BJ (cell line): ENCODE measurements around the gene CLIC3. TPM values are rescaled to one million over a fixed set of nuclear protein-coding genes. Genes with fewer than 3 reads are reported as not detected.

ENCODE experiments used
- CTCF ChIA-PET: fragments of 350-600 bp; formaldehyde crosslinking; extraction: SDS; loops from one replicate; lab custom pipeline; 2021; ENCODE audit warnings: antibody characterized with exemption, inconsistent platforms; lab: Yijun Ruan, JAX
- POLR2A ChIA-PET: fragments of 300-600 bp; sonication (Branson Sonifier 250); formaldehyde crosslinking; extraction: SDS; loops from one replicate; lab custom pipeline; 2021; ENCODE audit warnings: antibody characterized with exemption; lab: Charles Lee
- DNase-seq: peaks from one replicate; pipeline ENCODE4 v3.0.0-alpha.2; 2011; ENCODE audit warnings: low read depth
- H3K27me3 ChIP-seq: 2 replicates; pipeline ENCODE4 v1.6.0; 2011; ENCODE audit warnings: low read length; ENCODE audit not compliant: control insufficient read depth, insufficient read depth
- H3K36me3 ChIP-seq: 2 replicates; pipeline ENCODE4 v1.5.1; 2011; ENCODE audit warnings: low read length; ENCODE audit not compliant: control insufficient read depth, insufficient read depth
- H3K4me3 ChIP-seq: 2 replicates; pipeline ENCODE4 v1.5.1; 2011; ENCODE audit warnings: low read depth, mild to moderate bottlenecking, control low read depth, low read length
- polyA plus RNA-seq: library from polyadenylated mRNA; depleted of rRNA; stranded (reverse); fragments of >200 nt; gene quantifications from 2 replicates; pipeline ENCODE4 v1.2.3, GENCODE V29; 2011; rRNA removed
- TF ChIP-seq, protein P1 (sequence below): IDR thresholded peaks from 2 replicates; pipeline ENCODE4 v1.5.1; 2011; ENCODE audit warnings: low read depth, mild to moderate bottlenecking, control low read depth, inconsistent platforms, low read length, moderate library complexity; ENCODE audit not compliant: insufficient read depth

The CLIC3 gene
- polyA plus RNA-seq, 1 experiment, result 4.0 TPM

DNA sequence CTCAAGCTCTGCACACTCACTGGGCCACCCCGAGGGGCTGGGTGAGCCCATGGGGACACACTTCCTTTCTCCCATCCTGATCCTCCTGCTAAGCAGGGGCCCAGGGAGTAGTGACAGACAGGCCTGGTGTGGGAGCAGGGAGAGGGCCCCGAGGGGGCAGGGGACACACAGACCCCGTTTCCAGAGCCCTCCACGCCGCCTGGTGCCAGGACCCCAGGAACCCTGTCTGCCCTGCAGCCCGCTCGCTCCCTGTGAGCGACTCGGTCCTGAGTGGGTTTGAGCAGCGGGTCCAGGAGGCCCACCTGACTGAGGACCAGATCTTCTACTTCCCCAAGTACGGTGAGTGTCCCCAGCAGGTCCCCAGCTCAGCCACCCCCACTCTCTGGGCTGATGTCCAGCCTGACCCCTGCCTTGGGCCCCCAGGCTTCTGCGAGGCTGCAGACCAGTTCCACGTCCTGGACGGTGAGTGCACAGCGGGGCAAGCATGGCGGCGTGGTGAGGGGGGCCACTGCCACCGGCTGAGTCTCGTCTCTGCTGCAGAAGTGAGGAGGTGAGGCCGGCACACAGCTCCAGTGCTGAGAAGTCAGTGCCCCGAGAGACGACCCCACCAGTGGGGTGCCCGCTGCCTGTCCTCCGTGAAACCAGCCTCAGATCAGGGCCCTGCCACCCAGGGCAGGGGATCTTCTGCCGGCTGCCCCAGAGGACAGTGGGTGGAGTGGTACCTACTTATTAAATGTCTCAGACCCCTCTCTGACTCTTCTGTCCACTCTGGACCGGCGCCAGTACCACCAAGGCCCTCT lies 49.9 kb downstream of the CLIC3 start:
- no peaks in the 10 kb centered on the region for H3K27me3 ChIP-seq
- POLR2A ChIA-PET, result no interaction called here
- DNase-seq, result no peak

DNA sequence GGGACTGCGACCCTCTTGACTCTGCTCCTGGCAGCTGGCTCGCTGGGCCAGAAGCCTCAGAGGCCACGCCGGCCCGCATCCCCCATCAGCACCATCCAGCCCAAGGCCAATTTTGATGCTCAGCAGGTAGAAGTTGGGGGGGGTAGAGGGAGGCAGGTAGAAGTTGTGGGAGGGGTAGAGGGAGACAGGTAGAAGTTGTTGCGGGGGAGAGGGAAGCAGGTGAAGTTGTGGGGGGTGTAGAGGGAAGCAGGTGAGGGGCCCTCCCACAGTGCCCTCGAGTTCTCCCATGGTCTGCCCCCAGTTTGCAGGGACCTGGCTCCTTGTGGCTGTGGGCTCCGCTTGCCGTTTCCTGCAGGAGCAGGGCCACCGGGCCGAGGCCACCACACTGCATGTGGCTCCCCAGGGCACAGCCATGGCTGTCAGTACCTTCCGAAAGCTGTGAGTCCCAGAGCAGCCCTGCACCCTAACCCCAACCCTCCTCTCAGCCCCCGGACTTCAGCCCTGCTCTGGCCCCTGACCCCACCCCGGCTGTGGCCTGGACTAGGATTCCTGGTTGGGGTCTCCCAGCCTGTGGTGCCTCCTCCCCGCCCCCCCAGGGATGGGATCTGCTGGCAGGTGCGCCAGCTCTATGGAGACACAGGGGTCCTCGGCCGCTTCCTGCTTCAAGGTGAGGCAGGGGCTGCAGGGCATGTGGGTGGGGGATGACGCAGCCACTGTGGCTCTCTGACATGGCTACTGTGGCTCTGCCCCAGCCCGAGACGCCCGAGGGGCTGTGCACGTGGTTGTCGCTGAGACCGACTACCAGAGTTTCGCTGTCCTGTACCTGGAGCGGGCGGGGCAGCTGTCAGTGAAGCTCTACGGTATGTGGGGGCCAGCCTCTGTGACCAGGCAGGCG lies 50.8 kb downstream of the CLIC3 start:
- H3K36me3 ChIP-seq, result peaks cover 20% of the 10 kb centered on the region
- TF ChIP-seq, protein P1, sequence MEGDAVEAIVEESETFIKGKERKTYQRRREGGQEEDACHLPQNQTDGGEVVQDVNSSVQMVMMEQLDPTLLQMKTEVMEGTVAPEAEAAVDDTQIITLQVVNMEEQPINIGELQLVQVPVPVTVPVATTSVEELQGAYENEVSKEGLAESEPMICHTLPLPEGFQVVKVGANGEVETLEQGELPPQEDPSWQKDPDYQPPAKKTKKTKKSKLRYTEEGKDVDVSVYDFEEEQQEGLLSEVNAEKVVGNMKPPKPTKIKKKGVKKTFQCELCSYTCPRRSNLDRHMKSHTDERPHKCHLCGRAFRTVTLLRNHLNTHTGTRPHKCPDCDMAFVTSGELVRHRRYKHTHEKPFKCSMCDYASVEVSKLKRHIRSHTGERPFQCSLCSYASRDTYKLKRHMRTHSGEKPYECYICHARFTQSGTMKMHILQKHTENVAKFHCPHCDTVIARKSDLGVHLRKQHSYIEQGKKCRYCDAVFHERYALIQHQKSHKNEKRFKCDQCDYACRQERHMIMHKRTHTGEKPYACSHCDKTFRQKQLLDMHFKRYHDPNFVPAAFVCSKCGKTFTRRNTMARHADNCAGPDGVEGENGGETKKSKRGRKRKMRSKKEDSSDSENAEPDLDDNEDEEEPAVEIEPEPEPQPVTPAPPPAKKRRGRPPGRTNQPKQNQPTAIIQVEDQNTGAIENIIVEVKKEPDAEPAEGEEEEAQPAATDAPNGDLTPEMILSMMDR, result no peak
- POLR2A ChIA-PET, result no interaction called here
- no peaks in the 10 kb centered on the region for H3K27me3 ChIP-seq
- CTCF ChIA-PET, result interaction anchor here (0.6 to 4.1 kb wide), 4 partner anchors 14 to 119 kb away, joined by 3 to 118 read pairs (median 4); partner anchors contain the start of gene FUT7
- H3K4me3 ChIP-seq, result no peak overlapping the region
- no peak for DNase-seq

More for the DNA sequence above, 49.9 kb downstream of the CLIC3 start:
- TF ChIP-seq, protein P1, result no peak
- Histone ChIP-seq H3K4me3 (no peak overlapping the region), H3K36me3 (peaks cover 12% of the 10 kb centered on the region)
- CTCF ChIA-PET, result interaction anchor here (1.4 to 4.1 kb wide), 6 partner anchors 13 to 158 kb away, joined by 3 to 118 read pairs (median 10); partner anchors contain the start of gene FUT7

Other genes starting within 250 kb of the CLIC3 start
- gene LCN6, start 248.0 kb downstream of the CLIC3 start, polyA plus RNA-seq, result not detected in 2 replicates
- gene LCN8, start 238.3 kb downstream of the CLIC3 start, polyA plus RNA-seq, result not detected in 2 replicates
- not detected in 2 replicates for gene LCN15, start 232.1 kb downstream of the CLIC3 start, polyA plus RNA-seq
- 51.5 and 62.5 TPM in 2 replicates for gene TMEM141, start 205.2 kb downstream of the CLIC3 start, polyA plus RNA-seq
- gene CCDC183, start 200.2 kb downstream of the CLIC3 start, polyA plus RNA-seq, result 0.20 and 0.33 TPM in 2 replicates
- gene RABL6, start 188.6 kb downstream of the CLIC3 start, polyA plus RNA-seq, result 36.7 and 60.2 TPM in 2 replicates
- gene AJM1, start 154.1 kb downstream of the CLIC3 start, polyA plus RNA-seq, result 0.86 and 1.0 TPM in 2 replicates
- gene PHPT1, start 147.2 kb downstream of the CLIC3 start, polyA plus RNA-seq, result 116 and 233 TPM in 2 replicates
- 0.86 and 1.6 TPM in 2 replicates for gene MAMDC4, start 144.2 kb downstream of the CLIC3 start, polyA plus RNA-seq
- 513 and 672 TPM in 2 replicates for gene EDF1, start 130.3 kb downstream of the CLIC3 start, polyA plus RNA-seq
- 9.6 and 13.6 TPM in 2 replicates for gene TRAF2, start 110.1 kb downstream of the CLIC3 start, polyA plus RNA-seq
- gene FBXW5, start 51.8 kb downstream of the CLIC3 start, polyA plus RNA-seq, result 46.9 and 71.9 TPM in 2 replicates
- 0.48 and 0.60 TPM in 2 replicates for gene C8G, start 51.3 kb downstream of the CLIC3 start, polyA plus RNA-seq
- 0.36 and 0.40 TPM in 2 replicates for gene LCN12, start 44.3 kb downstream of the CLIC3 start, polyA plus RNA-seq
- gene PTGDS, start 19.1 kb downstream of the CLIC3 start, polyA plus RNA-seq, result 0.31 and 0.58 TPM in 2 replicates
- gene LCNL1, start 13.6 kb downstream of the CLIC3 start, polyA plus RNA-seq, result 0.01 and 0.06 TPM in 2 replicates
- gene PAXX, start 4.1 kb downstream of the CLIC3 start, polyA plus RNA-seq, result 10.3 and 11.8 TPM in 2 replicates
- 8.7 and 16.0 TPM in 2 replicates for gene ABCA2, start 31.7 kb upstream of the CLIC3 start, polyA plus RNA-seq
- not detected in 2 replicates for gene FUT7, start 35.5 kb upstream of the CLIC3 start, polyA plus RNA-seq
- 21.8 and 31.9 TPM in 2 replicates for gene NPDC1, start 49.6 kb upstream of the CLIC3 start, polyA plus RNA-seq
- gene ENTPD2, start 57.5 kb upstream of the CLIC3 start, polyA plus RNA-seq, result not detected in 2 replicates
- 5.1 and 8.6 TPM in 2 replicates for gene SAPCD2, start 74.0 kb upstream of the CLIC3 start, polyA plus RNA-seq
- gene UAP1L1, start 80.9 kb upstream of the CLIC3 start, polyA plus RNA-seq, result 2.8 and 5.6 TPM in 2 replicates
- gene MAN1B1, start 90.4 kb upstream of the CLIC3 start, polyA plus RNA-seq, result 53.0 and 80.0 TPM in 2 replicates
- gene DPP7, start 118.2 kb upstream of the CLIC3 start, polyA plus RNA-seq, result 66.7 and 94.4 TPM in 2 replicates
- 0.04 and 0.10 TPM in 2 replicates for gene GRIN1, start 142.6 kb upstream of the CLIC3 start, polyA plus RNA-seq
- gene LRRC26, start 173.5 kb upstream of the CLIC3 start, polyA plus RNA-seq, result not detected in 2 replicates
- not detected in 2 replicates for gene TMEM210, start 175.5 kb upstream of the CLIC3 start, polyA plus RNA-seq
- 14.6 and 25.5 TPM in 2 replicates for gene ANAPC2, start 192.0 kb upstream of the CLIC3 start, polyA plus RNA-seq
- gene SSNA1, start 192.1 kb upstream of the CLIC3 start, polyA plus RNA-seq, result 53.8 and 81.4 TPM in 2 replicates
- gene TPRN, start 204.2 kb upstream of the CLIC3 start, polyA plus RNA-seq, result 2.9 and 3.5 TPM in 2 replicates
- 37.8 and 43.8 TPM in 2 replicates for gene TMEM203, start 209.1 kb upstream of the CLIC3 start, polyA plus RNA-seq
- 4.4 and 7.1 TPM in 2 replicates for gene NDOR1, start 209.1 kb upstream of the CLIC3 start, polyA plus RNA-seq
- gene RNF208, start 225.7 kb upstream of the CLIC3 start, polyA plus RNA-seq, result 0.26 and 0.39 TPM in 2 replicates
- 0.58 and 0.74 TPM in 2 replicates for gene CYSRT1, start 228.6 kb upstream of the CLIC3 start, polyA plus RNA-seq
- gene RNF224, start 230.9 kb upstream of the CLIC3 start, polyA plus RNA-seq, result not detected in 2 replicates
- not detected in 2 replicates for gene SLC34A3, start 234.3 kb upstream of the CLIC3 start, polyA plus RNA-seq
- gene TUBB4B, start 244.7 kb upstream of the CLIC3 start, polyA plus RNA-seq, result 263 and 385 TPM in 2 replicates